HG03565 (cell line): ENCODE data around the gene EVC2.

Source experiments
- ATAC-seq: cut with Tn5 transposase; IDR thresholded peaks from one replicate; pipeline ENCODE4 v1.9.1; 2021; ENCODE audit warnings: mild to moderate bottlenecking, moderate library complexity; ENCODE audit not compliant: unreplicated experiment

Gene EVC2

DNA sequence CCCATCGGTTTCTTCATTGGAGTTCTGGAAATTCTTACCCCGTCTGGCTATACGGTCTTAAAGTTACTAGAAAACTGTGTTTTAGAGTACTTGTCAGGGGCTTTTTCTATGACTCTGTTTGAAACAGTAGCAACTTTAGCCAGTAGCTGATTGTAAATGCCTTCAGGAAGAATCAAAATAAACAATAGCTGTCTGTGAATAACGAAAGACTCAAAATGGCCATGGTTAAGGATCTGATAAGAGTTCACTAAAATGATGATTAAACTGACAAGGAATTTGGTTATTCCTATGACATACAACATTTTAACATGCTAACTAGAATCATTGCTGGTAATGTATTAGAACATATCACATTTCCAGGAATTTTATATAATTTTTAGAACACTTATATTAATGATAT is 191.0 kb downstream of the EVC2 start:
- no peak for ATAC-seq

DNA sequence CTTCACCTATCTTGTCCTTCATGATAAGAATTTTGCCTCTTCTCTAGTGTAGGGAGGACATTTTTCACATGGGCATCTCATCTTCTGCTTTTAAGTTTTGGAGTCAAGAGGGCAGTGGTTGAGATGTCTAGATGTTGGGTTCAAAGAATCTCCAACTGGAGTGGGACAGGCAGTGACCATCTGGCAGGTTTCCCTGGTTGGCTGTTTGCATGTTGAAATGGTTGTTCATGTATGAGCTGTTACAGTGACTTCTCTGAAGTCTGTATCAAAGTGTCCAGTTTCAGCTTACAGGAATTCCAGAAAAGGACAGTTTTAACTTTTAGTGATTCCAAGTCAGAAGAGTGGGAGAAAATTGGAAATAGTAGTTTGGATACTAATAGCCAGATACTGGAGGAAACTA is 192.7 kb downstream of the EVC2 start:
- no peak for ATAC-seq
